Measurements from ENCODE around the gene CENPA. TPM values are rescaled to one million over a fixed set of nuclear protein-coding genes. Genes with fewer than 3 reads are reported as not detected.
A peak's percentile ranks its signal among the peaks of the same experiment; 100 is the strongest.

Gene CENPA
- polyA plus RNA-seq, 1 of the 3 experiments (the other 2 are of a cell fraction): 19.5 TPM

- Histone ChIP-seq H3K9me3 (no peaks in the 10 kb centered on the region), H3K4me3 (ENCODE audit: low read depth in 2 of 2, low read length in 1 of 2) (no peak overlapping the region), H3K4me2 (no peak overlapping the region), H3K9ac (no peak overlapping the region), H4K20me1 (ENCODE audit: insufficient read depth) (no peaks in the 10 kb centered on the region), H3K27me3 (ENCODE audit: insufficient read depth) (no peaks in the 10 kb centered on the region), H3K9me2 (no peaks in the 10 kb centered on the region), H3K4me1 (ENCODE audit: control insufficient read depth in 1 of 2, insufficient read depth in 2 of 2, low read depth in 1 of 2, low read length in 1 of 2) (peaks cover 0 to 6% of the 10 kb centered on the region in 2 experiments; a peak in 2 of 4 replicates), H3K27ac (ENCODE audit: low read depth in 2 of 2, low read length in 1 of 2) (peak overlapping the region in 1 of 2 experiments; percentile 52; a peak in 2 of 4 replicates), H3K79me2 (ENCODE audit: insufficient read depth) (no peaks in the 10 kb centered on the region), H3K36me3 (replicated peaks in 1 of 2; ENCODE audit: control insufficient read depth in 1 of 2, insufficient read depth in 2 of 2, low read length in 1 of 2) (no peaks in the 10 kb centered on the region), H2AFZ (ENCODE audit: low read depth) (no peak overlapping the region; the same call in 1 of the 2 replicates), H3F3A (replicated peaks; ENCODE audit: insufficient read depth) (peaks cover 18% of the 10 kb centered on the region)
- 47% methylated on average over 5 of the region's 5 CpGs for WGBS (ENCODE audit: low lambda C conversion rate)
- DNase-seq: no peak
- CTCF ChIA-PET: interaction anchor here (1.0 to 1.4 kb wide), 2 partner anchors 16 to 41 kb away, joined by 3 to 4 read pairs; no protein-coding TSS in a partner anchor
- POLR2A ChIA-PET: no interaction called here
- TF ChIP-seq EP300 (IDR thresholded peaks at IDR 0.05; ENCODE audit: borderline replicate concordance in 1 of 2, low read depth in 1 of 2, low read length in 1 of 2) (no peak), MXI1 (IDR thresholded peaks at IDR 0.05; ENCODE audit: low read depth, low read length) (no peak), USF1 (IDR thresholded peaks at IDR 0.05; ENCODE audit: borderline replicate concordance, low read depth) (no peak), POLR2AphosphoS5 (IDR thresholded peaks at IDR 0.05; ENCODE audit: low read depth, low read length) (no peak; the same call in 1 of the 2 replicates), FOSL2 (IDR thresholded peaks at IDR 0.05; ENCODE audit: borderline replicate concordance, low read depth) (peak; percentile 69; the same call in 1 of the 2 replicates), JUND (IDR thresholded peaks at IDR 0.05) (peak; percentile 50), TAF1 (IDR thresholded peaks at IDR 0.05; ENCODE audit: borderline replicate concordance, low read depth, low read length) (no peak), TCF12 (IDR thresholded peaks at IDR 0.05) (0 out of 2 replicates have a peak, but pooled peaks have one; percentile 45), RXRA (IDR thresholded peaks at IDR 0.05; ENCODE audit: borderline replicate concordance, low read depth) (peak; percentile 47; the same call in 1 of the 2 replicates)
- TF ChIP-seq, protein P1, sequence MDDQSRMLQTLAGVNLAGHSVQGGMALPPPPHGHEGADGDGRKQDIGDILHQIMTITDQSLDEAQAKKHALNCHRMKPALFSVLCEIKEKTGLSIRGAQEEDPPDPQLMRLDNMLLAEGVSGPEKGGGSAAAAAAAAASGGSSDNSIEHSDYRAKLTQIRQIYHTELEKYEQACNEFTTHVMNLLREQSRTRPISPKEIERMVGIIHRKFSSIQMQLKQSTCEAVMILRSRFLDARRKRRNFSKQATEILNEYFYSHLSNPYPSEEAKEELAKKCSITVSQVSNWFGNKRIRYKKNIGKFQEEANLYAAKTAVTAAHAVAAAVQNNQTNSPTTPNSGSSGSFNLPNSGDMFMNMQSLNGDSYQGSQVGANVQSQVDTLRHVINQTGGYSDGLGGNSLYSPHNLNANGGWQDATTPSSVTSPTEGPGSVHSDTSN (IDR thresholded peaks at IDR 0.05): peak; percentile 53
Observed at GRCh38 chr2:26805241-26805676, 19.4 kb downstream of the CENPA start.

DNA sequence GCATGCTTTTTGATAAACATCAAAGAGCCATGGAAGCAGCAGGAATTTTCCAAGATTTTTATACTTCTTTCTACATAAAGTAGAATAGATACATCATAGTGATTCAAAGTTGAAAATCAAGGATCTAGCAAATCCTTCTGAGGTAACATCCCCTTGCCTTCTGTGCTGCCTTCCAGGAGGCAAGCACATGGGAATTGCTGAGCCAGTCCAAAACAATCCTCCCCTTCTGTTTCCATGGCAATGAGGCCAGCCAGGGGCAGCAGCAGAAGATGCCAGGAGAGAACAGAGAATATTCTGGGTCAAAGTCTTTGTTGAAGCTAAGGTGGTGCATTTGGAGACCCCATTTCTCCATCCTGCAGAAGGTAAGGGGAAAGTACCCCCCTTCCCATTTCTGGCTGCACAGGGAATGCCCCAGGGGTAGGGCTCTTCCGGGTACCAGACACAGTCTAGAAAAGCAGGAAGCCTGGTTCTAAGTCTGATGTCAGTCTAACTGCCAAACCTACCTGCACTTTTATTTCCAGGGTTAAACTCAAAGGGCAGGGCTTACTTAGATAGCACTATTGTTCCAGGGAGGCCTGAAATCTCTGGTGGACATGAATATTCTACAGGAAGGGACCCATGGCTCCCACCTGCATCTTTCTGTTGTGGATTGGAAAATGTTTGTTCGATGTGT lies 22.1 kb downstream of the CENPA start:
- no peak overlapping the region for H3K4me2 ChIP-seq
- TF ChIP-seq TEAD4 (IDR thresholded peaks at IDR 0.05; ENCODE audit: borderline replicate concordance, insufficient read depth): no peak
- peak; percentile 83 for TF ChIP-seq MXI1 (IDR thresholded peaks at IDR 0.05; ENCODE audit: low read depth, low read length)
- peak; percentile 28; the same call in 1 of the 2 replicates for TF ChIP-seq SIN3A (IDR thresholded peaks at IDR 0.05; ENCODE audit: borderline replicate concordance, low read depth, low read length)
- TF ChIP-seq YY1 (IDR thresholded peaks at IDR 0.05; ENCODE audit: low read depth): no peak
- TF ChIP-seq JUND (IDR thresholded peaks at IDR 0.05): no peak
- no peaks in the 10 kb centered on the region for H4K20me1 ChIP-seq (ENCODE audit: insufficient read depth)
- ChIA-PET CTCF (interaction anchor here (1.0 to 1.5 kb wide), 3 partner anchors 39 to 202 kb away, joined by 3 to 4 read pairs (median 4); no protein-coding TSS in a partner anchor), POLR2A (no interaction called here)
- H2AFZ ChIP-seq (ENCODE audit: low read depth): no peak overlapping the region; the same call in 1 of the 2 replicates
- H3K4me3 ChIP-seq (ENCODE audit: low read depth in 2 of 2, low read length in 1 of 2): no peak overlapping the region
- 56% methylated on average over 2 of the region's 2 CpGs for WGBS (ENCODE audit: low lambda C conversion rate)
- H3F3A ChIP-seq (replicated peaks; ENCODE audit: insufficient read depth): peaks cover 18% of the 10 kb centered on the region
- no peaks in the 10 kb centered on the region for H3K27me3 ChIP-seq (ENCODE audit: insufficient read depth)
- H3K9me2 ChIP-seq: no peaks in the 10 kb centered on the region
- no peak overlapping the region for H3K9ac ChIP-seq
- DNase-seq: peak; percentile 75
- no peaks in the 10 kb centered on the region for H3K36me3 ChIP-seq (replicated peaks in 1 of 2; ENCODE audit: control insufficient read depth in 1 of 2, insufficient read depth in 2 of 2, low read length in 1 of 2)
- H3K9me3 ChIP-seq: no peaks in the 10 kb centered on the region
- H3K27ac ChIP-seq (ENCODE audit: low read depth in 2 of 2, low read length in 1 of 2): peak overlapping the region in 1 of 2 experiments; percentile 55; a peak in 2 of 4 replicates
- H3K4me1 ChIP-seq (ENCODE audit: control insufficient read depth in 1 of 2, insufficient read depth in 2 of 2, low read depth in 1 of 2, low read length in 1 of 2): peaks cover 0 to 6% of the 10 kb centered on the region in 2 experiments; a peak in 2 of 4 replicates
- no peaks in the 10 kb centered on the region for H3K79me2 ChIP-seq (ENCODE audit: insufficient read depth)

All from SK-N-SH (cell line).